Keratinocyte (primary cell): ENCODE measurements around the gene TIFAB. TPM values are rescaled to one million over a fixed set of nuclear protein-coding genes. Genes with fewer than 3 reads are reported as not detected.

ENCODE experiments used
- DNase-seq: peaks from one replicate; pipeline ENCODE4 v3.0.0-alpha.2; 2011; ENCODE audit warnings: low read depth, missing footprints, low spot score
- FAIRE-seq: peaks from 2 replicates; lab custom pipeline; 2011; peaks lifted over from hg19 to GRCh38; lab: Jason Lieb, UNC
- H2AFZ ChIP-seq: 2 replicates; pipeline ENCODE4 v1.6.0; 2012; ENCODE audit warnings: low read length, control low read depth, inconsistent platforms; ENCODE audit not compliant: control insufficient read depth
- H3K27ac ChIP-seq: 2 replicates; pipeline ENCODE4 v1.5.1; 2011; ENCODE audit warnings: low read length; ENCODE audit not compliant: control insufficient read depth, insufficient read depth
- H3K27me3 ChIP-seq: 3 replicates; pipeline ENCODE4 v1.6.0; 2011; ENCODE audit warnings: low read length; ENCODE audit not compliant: control insufficient read depth, insufficient read depth; ENCODE audit errors: extremely low read depth
- H3K36me3 ChIP-seq, 2 experiments: 2 replicates in 1 of 2; 3 replicates in 1 of 2; pipeline ENCODE4 v1.5.1; 2011; ENCODE audit warnings: low read length in 2 of 2, mild to moderate bottlenecking in 1 of 2; ENCODE audit not compliant: control insufficient read depth in 2 of 2, insufficient read depth in 2 of 2; ENCODE audit errors: extremely low read depth in 1 of 2
- H3K4me1 ChIP-seq: 3 replicates; pipeline ENCODE4 v1.5.1; 2011; ENCODE audit warnings: low read length; ENCODE audit not compliant: control insufficient read depth, insufficient read depth; ENCODE audit errors: extremely low read depth
- H3K4me2 ChIP-seq: 3 replicates; pipeline ENCODE4 v1.6.0; 2011; ENCODE audit warnings: low read depth, low read length; ENCODE audit not compliant: control insufficient read depth, insufficient read depth; ENCODE audit errors: extremely low read depth
- H3K4me3 ChIP-seq, 3 experiments: fragments of 200-600 bp in 1 of 3; sonication (generic) in 1 of 3; 2 replicates in 2 of 3; 3 replicates in 1 of 3; pipeline ENCODE4 v1.5.1; 2011 to 2016; ENCODE audit warnings: low read length in 3 of 3, mild to moderate bottlenecking in 3 of 3, control low read depth in 2 of 3, inconsistent platforms in 1 of 3, low read depth in 1 of 3, mixed read lengths in 1 of 3, mixed run types in 1 of 3, moderate library complexity in 1 of 3; ENCODE audit not compliant: control insufficient read depth in 2 of 3, insufficient read depth in 2 of 3; ENCODE audit errors: extremely low read depth in 1 of 3
- H3K79me2 ChIP-seq: 2 replicates; pipeline ENCODE4 v1.6.0; 2012; ENCODE audit warnings: low read length; ENCODE audit not compliant: control insufficient read depth, insufficient read depth
- H3K9ac ChIP-seq: 3 replicates; pipeline ENCODE4 v1.6.0; 2011; ENCODE audit warnings: low read length; ENCODE audit not compliant: control insufficient read depth, insufficient read depth; ENCODE audit errors: extremely low read depth
- H3K9me1 ChIP-seq: 3 replicates; pipeline ENCODE4 v1.6.0; 2011; ENCODE audit warnings: low read length; ENCODE audit not compliant: control insufficient read depth, insufficient read depth; ENCODE audit errors: extremely low read depth
- H3K9me3 ChIP-seq: 2 replicates; pipeline ENCODE4 v1.5.1; 2012; ENCODE audit warnings: low read depth, low read length; ENCODE audit not compliant: control insufficient read depth
- H4K20me1 ChIP-seq: 3 replicates; pipeline ENCODE4 v1.6.0; 2011; ENCODE audit warnings: low read length; ENCODE audit not compliant: control insufficient read depth, insufficient read depth; ENCODE audit errors: extremely low read depth
- EZH2 ChIP-seq: IDR thresholded peaks from one replicate; pipeline ENCODE4 v1.6.1; 2012; ENCODE audit warnings: inconsistent platforms, mild to moderate bottlenecking, low read length, moderate library complexity
- dilution Hi-C: fragments of 300-500 bp; cut with MboI; formaldehyde crosslinking; loops from one replicate; pipeline ENCODE4 v1.7.0; 2020; ENCODE audit warnings: low sequenced_read_pairs; ENCODE audit not compliant: extremely low pct_ligation_motif_present
- polyA plus RNA-seq, 5 experiments: library from polyadenylated mRNA; depleted of rRNA in 3 of 5; stranded (reverse) in 3 of 5; stranded (forward) in 1 of 5; unstranded in 1 of 5; fragments of >200 nt; gene quantifications; 1 replicate in 1 of 5; 2 replicates in 3 of 5; 3 replicates in 1 of 5; pipeline versions ENCODE4 v1.2.1 to v1.2.3, GENCODE V29; 2011 to 2012; ENCODE audit warnings: missing spikeins in 2 of 5, low read depth in 1 of 5, low replicate concordance in 1 of 5
- TF ChIP-seq, protein P1 (sequence below), 3 experiments: IDR thresholded peaks in 1 of 3; conservative IDR thresholded peaks in 1 of 3; optimal IDR thresholded peaks in 1 of 3; 2 replicates in 2 of 3; 3 replicates in 1 of 3; pipeline versions ENCODE3 to v1.5.1; 2011; ENCODE audit warnings: low read length in 3 of 3, mild to moderate bottlenecking in 3 of 3, moderate library complexity in 2 of 3, control low read depth in 1 of 3, inconsistent platforms in 1 of 3; ENCODE audit not compliant: insufficient read depth in 2 of 3; ENCODE audit errors: extremely low read depth in 1 of 3

The TIFAB gene
- polyA plus RNA-seq, 1 donor (not counting 4 experiments of a cell fraction or from before 2014, with no cell fraction given): not detected

DNA sequence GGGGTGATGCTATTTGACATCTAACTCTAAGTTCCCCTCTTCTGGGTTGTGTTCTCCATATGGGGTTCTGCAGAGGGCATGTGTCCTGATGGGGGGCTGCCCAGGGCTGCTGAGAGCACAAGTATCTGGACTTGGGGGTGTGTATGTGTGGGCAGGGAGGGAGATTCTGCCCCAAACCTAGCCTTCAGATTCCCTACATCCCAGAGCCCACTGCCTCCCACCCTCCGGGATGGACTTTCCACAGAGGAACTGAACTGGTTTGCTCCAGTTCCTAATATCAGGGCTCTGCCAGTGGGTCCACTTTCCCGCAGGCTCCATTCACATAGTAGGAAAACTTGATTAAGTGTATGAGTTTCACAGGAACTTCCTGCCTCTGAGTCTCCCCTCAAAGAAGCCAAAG is 16.4 kb upstream of the TIFAB start:
- Histone ChIP-seq H3K9me1 (no peaks in the 10 kb centered on the region), H3K27ac (no peak overlapping the region), H3K27me3 (peaks cover 10% of the 10 kb centered on the region), H3K79me2 (no peaks in the 10 kb centered on the region), H3K4me1 (no peaks in the 10 kb centered on the region), H3K4me2 (no peak overlapping the region), H2AFZ (no peak overlapping the region), H3K36me3 (no peaks in the 10 kb centered on the region), H4K20me1 (no peaks in the 10 kb centered on the region), H3K9me3 (no peaks in the 10 kb centered on the region), H3K9ac (no peak overlapping the region), H3K4me3 (no peak overlapping the region)
- no peak for TF ChIP-seq EZH2
- TF ChIP-seq, protein P1, sequence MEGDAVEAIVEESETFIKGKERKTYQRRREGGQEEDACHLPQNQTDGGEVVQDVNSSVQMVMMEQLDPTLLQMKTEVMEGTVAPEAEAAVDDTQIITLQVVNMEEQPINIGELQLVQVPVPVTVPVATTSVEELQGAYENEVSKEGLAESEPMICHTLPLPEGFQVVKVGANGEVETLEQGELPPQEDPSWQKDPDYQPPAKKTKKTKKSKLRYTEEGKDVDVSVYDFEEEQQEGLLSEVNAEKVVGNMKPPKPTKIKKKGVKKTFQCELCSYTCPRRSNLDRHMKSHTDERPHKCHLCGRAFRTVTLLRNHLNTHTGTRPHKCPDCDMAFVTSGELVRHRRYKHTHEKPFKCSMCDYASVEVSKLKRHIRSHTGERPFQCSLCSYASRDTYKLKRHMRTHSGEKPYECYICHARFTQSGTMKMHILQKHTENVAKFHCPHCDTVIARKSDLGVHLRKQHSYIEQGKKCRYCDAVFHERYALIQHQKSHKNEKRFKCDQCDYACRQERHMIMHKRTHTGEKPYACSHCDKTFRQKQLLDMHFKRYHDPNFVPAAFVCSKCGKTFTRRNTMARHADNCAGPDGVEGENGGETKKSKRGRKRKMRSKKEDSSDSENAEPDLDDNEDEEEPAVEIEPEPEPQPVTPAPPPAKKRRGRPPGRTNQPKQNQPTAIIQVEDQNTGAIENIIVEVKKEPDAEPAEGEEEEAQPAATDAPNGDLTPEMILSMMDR (optimal IDR thresholded peaks at IDR 0.05 in 1 of 3, IDR thresholded peaks at IDR 0.05 in 1 of 3, conservative IDR thresholded peaks at IDR 0.05 in 1 of 3; ENCODE audit: extremely low read depth in 1 of 3, insufficient read depth in 2 of 3, low read length in 3 of 3): no peak
- dilution Hi-C loops: loop anchor here (10.0 to 25.0 kb wide), 2 partner anchors 266 to 369 kb away; partner anchors contain the start of gene SLC25A48
- no peak for FAIRE-seq
- no peak for DNase-seq

DNA sequence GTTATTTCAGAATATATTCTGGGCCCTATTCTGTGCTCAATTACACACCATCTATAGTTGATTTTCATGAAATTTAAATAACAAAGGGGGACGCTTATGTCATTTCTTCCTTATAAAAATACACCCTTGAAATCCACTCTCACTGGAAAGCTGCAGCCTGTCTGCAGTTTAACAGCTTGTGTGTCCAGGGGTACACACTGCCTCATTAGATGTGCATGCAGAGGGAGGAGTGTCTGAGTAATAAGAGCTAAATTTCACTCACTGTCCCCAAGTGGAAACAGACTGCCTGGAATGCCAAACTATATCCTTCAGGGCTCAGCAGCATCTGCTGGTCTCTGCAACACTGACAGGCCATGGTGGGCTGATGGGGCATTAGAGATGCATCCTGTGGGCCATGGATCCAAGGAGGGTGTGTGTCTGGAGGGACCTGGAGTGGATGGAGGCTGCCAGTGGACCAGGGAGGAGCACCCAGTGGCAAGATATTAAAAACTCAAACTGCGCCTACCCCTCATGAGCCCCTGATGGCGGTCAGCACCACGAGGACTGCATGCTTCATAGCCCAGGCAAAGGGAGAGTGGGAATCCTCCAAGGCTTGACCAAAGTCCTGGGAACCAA is 15.8 kb upstream of the TIFAB start:
- no peak for DNase-seq

More for the DNA sequence above, 15.8 kb upstream of the TIFAB start:
- Histone ChIP-seq H3K9ac (no peak overlapping the region), H3K27ac (no peak overlapping the region), H2AFZ (no peak overlapping the region), H3K4me1 (no peaks in the 10 kb centered on the region), H3K36me3 (no peaks in the 10 kb centered on the region), H3K27me3 (peaks cover 12% of the 10 kb centered on the region), H3K79me2 (no peaks in the 10 kb centered on the region), H3K4me3 (no peak overlapping the region), H3K9me3 (no peaks in the 10 kb centered on the region), H3K4me2 (no peak overlapping the region), H3K9me1 (no peaks in the 10 kb centered on the region), H4K20me1 (no peaks in the 10 kb centered on the region)
- no peak for FAIRE-seq
- dilution Hi-C loops: loop anchor here (10.0 to 25.0 kb wide), 2 partner anchors 267 to 369 kb away; partner anchors contain the start of gene SLC25A48
- no peak for TF ChIP-seq EZH2
- TF ChIP-seq, protein P1 (optimal IDR thresholded peaks at IDR 0.05 in 1 of 3, IDR thresholded peaks at IDR 0.05 in 1 of 3, conservative IDR thresholded peaks at IDR 0.05 in 1 of 3; ENCODE audit: extremely low read depth in 1 of 3, insufficient read depth in 2 of 3, low read length in 3 of 3): no peak
